Measurements from ENCODE around the gene GNAZ.

GRCh38 chr22:23035557-23036277 is 34.6 kb upstream of the GNAZ start:
- TF ChIP-seq CTCF (IDR thresholded peaks at IDR 0.05) (no peak), POLR2AphosphoS5 (IDR thresholded peaks at IDR 0.05) (no peak), POLR2A (IDR thresholded peaks at IDR 0.05) (no peak)

Data from stomach (tissue), 4 donors.